Endothelial cell of umbilical vein (primary cell): ENCODE data around the gene DDX51. TPM values are rescaled to one million over a fixed set of nuclear protein-coding genes. Genes with fewer than 3 reads are reported as not detected.

Source experiments
- BruUV-seq: library from RNA; stranded (reverse); fragments of 400-500 nt; replicated peaks from 2 replicates; lab custom pipeline; 2021; lab: Mats Ljungman, UMichigan
- CTCF ChIA-PET: fragments of 300-600, 350-600 bp; sonication (Branson Sonifier 250); formaldehyde crosslinking; loops from one replicate; lab custom pipeline; 2021; ENCODE audit warnings: antibody characterized with exemption, inconsistent platforms; lab: Charles Lee
- POLR2A ChIA-PET: fragments of 300-600, 350-600 bp; sonication (Branson Sonifier 250); formaldehyde crosslinking; loops from one replicate; lab custom pipeline; 2021; ENCODE audit warnings: antibody characterized with exemption, inconsistent platforms; lab: Charles Lee
- DNase-seq: peaks from one replicate; pipeline ENCODE4 v3.0.0-alpha.2; 2011; ENCODE audit warnings: low read depth, low spot score
- FAIRE-seq: peaks from 2 replicates; lab custom pipeline; 2011; peaks lifted over from hg19 to GRCh38; lab: Jason Lieb, UNC
- H2AFZ ChIP-seq: 2 replicates; pipeline ENCODE4 v1.6.0; 2012; ENCODE audit warnings: low read depth, low read length, control low read depth, inconsistent platforms
- H3K27ac ChIP-seq: 2 replicates; pipeline ENCODE4 v1.5.1; 2011; ENCODE audit warnings: low read depth, mild to moderate bottlenecking, control low read depth, low read length, moderate library complexity; ENCODE audit not compliant: insufficient read depth
- H3K27me3 ChIP-seq, 2 experiments: 2 replicates each; pipeline versions ENCODE4 v1.6.0 to v1.6.1; 2011; ENCODE audit warnings: low read length in 2 of 2, mixed read lengths in 1 of 2; ENCODE audit not compliant: control insufficient read depth in 2 of 2, insufficient read depth in 2 of 2
- H3K36me3 ChIP-seq, 2 experiments: 2 replicates in 1 of 2; 3 replicates in 1 of 2; pipeline ENCODE4 v1.5.1; 2011; ENCODE audit warnings: low read length in 2 of 2, mild to moderate bottlenecking in 1 of 2, moderate library complexity in 1 of 2; ENCODE audit not compliant: control insufficient read depth in 2 of 2, insufficient read depth in 2 of 2; ENCODE audit errors: extremely low read depth in 1 of 2
- H3K4me1 ChIP-seq: 3 replicates; pipeline ENCODE4 v1.5.1; 2011; ENCODE audit warnings: mild to moderate bottlenecking, low read length; ENCODE audit not compliant: control insufficient read depth, insufficient read depth; ENCODE audit errors: extremely low read depth
- H3K4me2 ChIP-seq: 2 replicates; pipeline ENCODE4 v1.6.1; 2011; ENCODE audit warnings: low read length, control low read depth, mixed read lengths; ENCODE audit not compliant: insufficient read depth
- H3K4me3 ChIP-seq, 3 experiments: fragments of 200-600 bp in 1 of 3; sonication (generic), shearing (Covaris generic) in 1 of 3; replicated peaks in 1 of 3; 2 replicates each; pipeline ENCODE4 v1.5.1; 2011 to 2016; ENCODE audit warnings: control low read depth in 3 of 3, low read length in 3 of 3, mild to moderate bottlenecking in 2 of 3, inconsistent platforms in 1 of 3, low read depth in 1 of 3, moderate library complexity in 1 of 3; ENCODE audit not compliant: insufficient read depth in 1 of 3
- H3K79me2 ChIP-seq: 2 replicates; pipeline ENCODE4 v1.6.0; 2012; ENCODE audit warnings: low read length, inconsistent platforms; ENCODE audit not compliant: control insufficient read depth, insufficient read depth
- H3K9ac ChIP-seq: replicated peaks from 2 replicates; pipeline ENCODE3; 2011; ENCODE audit warnings: low read length, control low read depth; ENCODE audit not compliant: insufficient read depth; ENCODE audit errors: extremely low read depth
- H3K9me1 ChIP-seq: replicated peaks from 3 replicates; pipeline ENCODE4 v1.6.0; 2011; ENCODE audit warnings: mild to moderate bottlenecking, low read length; ENCODE audit not compliant: control insufficient read depth, insufficient read depth; ENCODE audit errors: extremely low read depth
- H3K9me3 ChIP-seq: replicated peaks from 2 replicates; pipeline ENCODE4 v1.5.1; 2012; ENCODE audit warnings: low read length, inconsistent platforms; ENCODE audit not compliant: control insufficient read depth, insufficient read depth
- H4K20me1 ChIP-seq: replicated peaks from 2 replicates; pipeline ENCODE3; 2011; ENCODE audit warnings: mild to moderate bottlenecking, low read length; ENCODE audit not compliant: control insufficient read depth, insufficient read depth; ENCODE audit errors: extremely low read depth
- EZH2 ChIP-seq: IDR thresholded peaks from 2 replicates; pipeline ENCODE4 v1.6.1; 2012; ENCODE audit warnings: borderline replicate concordance, low read depth, mild to moderate bottlenecking, moderate library complexity, low read length, inconsistent platforms; ENCODE audit not compliant: severe bottlenecking
- FOS ChIP-seq: IDR thresholded peaks from 2 replicates; pipeline ENCODE4 v1.6.1; 2011; ENCODE audit warnings: mild to moderate bottlenecking, low read length, moderate library complexity, borderline replicate concordance; ENCODE audit not compliant: insufficient read depth
- GATA2 ChIP-seq: IDR thresholded peaks from 2 replicates; pipeline ENCODE4 v1.7.0; 2011; ENCODE audit warnings: low read depth, mild to moderate bottlenecking, moderate library complexity, mixed read lengths, low read length; ENCODE audit not compliant: insufficient read length, insufficient read depth
- JUN ChIP-seq: IDR thresholded peaks from 2 replicates; pipeline ENCODE4 v1.6.1; 2011; ENCODE audit warnings: borderline replicate concordance, low read depth; ENCODE audit not compliant: insufficient read length, insufficient read depth
- POLR2A ChIP-seq: IDR thresholded peaks from 2 replicates; pipeline ENCODE4 v1.6.1; 2012; ENCODE audit warnings: low read depth, mild to moderate bottlenecking, control low read depth, low read length
- POLR2AphosphoS5 ChIP-seq: IDR thresholded peaks from 2 replicates; pipeline ENCODE4 v1.6.1; 2012; ENCODE audit warnings: low read depth, mild to moderate bottlenecking, control low read depth, low read length, moderate library complexity; ENCODE audit not compliant: insufficient read depth
- dilution Hi-C: fragments of 300-500 bp; cut with MboI; formaldehyde crosslinking; loops from one replicate; pipeline ENCODE4 v1.15.0; 2019; ENCODE audit warnings: low sequenced_read_pairs; ENCODE audit not compliant: extremely low pct_ligation_motif_present
- intact Hi-C: fragments of 100-400 bp; cut with micrococcal nuclease; formaldehyde crosslinking; loops from one replicate; pipeline ENCODE4 v1.10.0; 2022
- polyA plus RNA-seq, 4 experiments: library from polyadenylated mRNA; depleted of rRNA in 3 of 4; stranded (reverse) in 3 of 4; unstranded in 1 of 4; fragments of >200 nt; gene quantifications; 2 replicates each; pipeline versions ENCODE4 v1.2.1 to v1.2.3, GENCODE V29; 2011 to 2012; ENCODE audit warnings: missing spikeins in 1 of 4
- total RNA-seq: library from RNA; stranded (reverse); gene quantifications from 2 replicates; pipeline ENCODE4 v1.2.3, GENCODE V29; 2021
- TF ChIP-seq, protein P1 (sequence below): IDR thresholded peaks from 2 replicates; pipeline ENCODE4 v1.6.1; 2011; ENCODE audit not compliant: insufficient read depth, insufficient read length
- TF ChIP-seq, protein P2 (sequence below), 2 donors: IDR thresholded peaks; 1 replicate in 1 of 2; 2 replicates in 1 of 2; pipeline ENCODE4 v1.5.1; 2011; ENCODE audit warnings: low read length in 2 of 2, mild to moderate bottlenecking in 2 of 2, moderate library complexity in 2 of 2, control low read depth in 1 of 2, inconsistent platforms in 1 of 2, low read depth in 1 of 2; ENCODE audit not compliant: insufficient read depth in 1 of 2; ENCODE audit errors: extremely low read depth in 1 of 2

The DDX51 gene
- total and polyA plus RNA-seq, 2 donors (not counting 3 experiments of a cell fraction or from before 2014, with no cell fraction given), result 11.4 to 23.5 TPM

DNA sequence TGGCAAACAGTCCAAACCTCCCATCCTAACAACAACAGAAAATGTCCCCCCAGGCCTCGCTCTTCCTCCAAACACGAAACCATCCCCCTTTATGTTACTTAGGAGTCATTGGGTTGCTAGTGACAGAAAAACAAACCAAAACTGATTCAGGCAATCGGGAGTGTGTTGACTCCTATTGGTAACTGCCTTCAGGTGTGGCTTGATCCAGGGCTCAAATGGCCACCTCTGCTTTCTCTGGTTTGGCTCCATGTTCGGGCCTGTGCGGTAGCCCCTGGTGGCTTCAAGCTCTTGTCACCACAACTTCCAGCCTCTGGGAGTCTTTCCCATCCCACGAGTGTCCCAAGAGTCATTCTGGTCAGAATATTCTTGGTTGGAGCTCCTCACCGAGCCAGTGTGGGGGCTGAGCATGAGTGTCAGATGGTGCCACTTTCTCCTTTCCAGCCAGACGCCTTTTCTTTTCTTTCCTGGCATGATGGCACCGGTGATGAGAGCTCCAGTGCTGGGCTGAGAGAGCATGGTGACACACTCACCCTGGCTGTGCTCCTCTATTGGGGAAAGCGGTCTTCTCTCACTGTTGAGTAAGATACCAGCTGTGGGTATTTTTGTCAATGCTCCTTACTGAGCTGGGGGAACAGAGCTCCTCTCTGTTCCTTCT lies 38.7 kb upstream of the DDX51 start:
- H3K4me3 ChIP-seq, result no peak overlapping the region
- no peak overlapping the region for H3K27ac ChIP-seq
- no peak for FAIRE-seq
- intact Hi-C loops (no loop called here), dilution Hi-C loops (no loop called here)
- no peak for DNase-seq
- H3K9me1 ChIP-seq, result no peaks in the 10 kb centered on the region
- no peak overlapping the region for H2AFZ ChIP-seq
- no peaks in the 10 kb centered on the region for H4K20me1 ChIP-seq
- peaks cover 0 to 5% of the 10 kb centered on the region in 2 experiments for H3K27me3 ChIP-seq
- no TSS peak for BruUV-seq
- ChIA-PET POLR2A (no interaction called here), CTCF (interaction anchor here (1.0 kb wide), 1 partner anchor 29 kb away, joined by 5 read pairs; no protein-coding TSS in a partner anchor)
- no peak overlapping the region for H3K4me2 ChIP-seq
- no peaks in the 10 kb centered on the region for H3K9me3 ChIP-seq
- H3K79me2 ChIP-seq, result no peaks in the 10 kb centered on the region
- H3K4me1 ChIP-seq, result no peaks in the 10 kb centered on the region
- no peaks in the 10 kb centered on the region for H3K36me3 ChIP-seq
- TF ChIP-seq GATA2, result no peak
- TF ChIP-seq JUN, result no peak
- no peak for TF ChIP-seq EZH2
- no peak for TF ChIP-seq FOS
- no peak overlapping the region for H3K9ac ChIP-seq

DNA sequence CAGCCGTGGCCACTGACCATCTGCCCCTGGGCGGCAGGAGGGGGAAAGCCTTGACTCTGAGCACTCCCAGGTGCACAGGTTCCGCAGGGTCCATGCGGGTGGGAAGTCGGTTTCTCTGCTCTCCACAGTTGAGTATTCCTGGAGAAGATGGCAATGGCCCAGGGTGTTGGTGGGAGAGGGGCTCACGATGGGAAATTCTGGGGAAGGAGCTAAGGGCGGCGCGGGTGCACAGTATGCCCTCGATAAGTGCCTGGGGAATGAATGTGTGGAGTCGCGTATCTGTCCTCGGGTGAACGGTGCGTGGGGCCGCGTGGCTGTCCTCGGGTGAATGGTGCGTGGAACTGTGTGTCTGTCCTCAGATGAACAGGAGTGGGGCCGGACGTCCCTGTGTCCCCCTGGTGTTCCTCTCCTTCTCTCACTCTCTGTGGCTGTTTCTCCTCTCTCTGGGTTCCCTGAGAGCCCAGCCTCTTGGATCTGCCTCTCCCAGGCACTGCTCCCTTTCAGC lies 38.1 kb upstream of the DDX51 start:
- H3K27me3 ChIP-seq, result peaks cover 0 to 5% of the 10 kb centered on the region in 2 experiments
- no peaks in the 10 kb centered on the region for H3K9me3 ChIP-seq
- no peak for TF ChIP-seq POLR2AphosphoS5
- TF ChIP-seq, protein P1, sequence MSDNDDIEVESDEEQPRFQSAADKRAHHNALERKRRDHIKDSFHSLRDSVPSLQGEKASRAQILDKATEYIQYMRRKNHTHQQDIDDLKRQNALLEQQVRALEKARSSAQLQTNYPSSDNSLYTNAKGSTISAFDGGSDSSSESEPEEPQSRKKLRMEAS, result no peak
- TF ChIP-seq, protein P2, sequence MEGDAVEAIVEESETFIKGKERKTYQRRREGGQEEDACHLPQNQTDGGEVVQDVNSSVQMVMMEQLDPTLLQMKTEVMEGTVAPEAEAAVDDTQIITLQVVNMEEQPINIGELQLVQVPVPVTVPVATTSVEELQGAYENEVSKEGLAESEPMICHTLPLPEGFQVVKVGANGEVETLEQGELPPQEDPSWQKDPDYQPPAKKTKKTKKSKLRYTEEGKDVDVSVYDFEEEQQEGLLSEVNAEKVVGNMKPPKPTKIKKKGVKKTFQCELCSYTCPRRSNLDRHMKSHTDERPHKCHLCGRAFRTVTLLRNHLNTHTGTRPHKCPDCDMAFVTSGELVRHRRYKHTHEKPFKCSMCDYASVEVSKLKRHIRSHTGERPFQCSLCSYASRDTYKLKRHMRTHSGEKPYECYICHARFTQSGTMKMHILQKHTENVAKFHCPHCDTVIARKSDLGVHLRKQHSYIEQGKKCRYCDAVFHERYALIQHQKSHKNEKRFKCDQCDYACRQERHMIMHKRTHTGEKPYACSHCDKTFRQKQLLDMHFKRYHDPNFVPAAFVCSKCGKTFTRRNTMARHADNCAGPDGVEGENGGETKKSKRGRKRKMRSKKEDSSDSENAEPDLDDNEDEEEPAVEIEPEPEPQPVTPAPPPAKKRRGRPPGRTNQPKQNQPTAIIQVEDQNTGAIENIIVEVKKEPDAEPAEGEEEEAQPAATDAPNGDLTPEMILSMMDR (IDR thresholded peaks at IDR 0.05; ENCODE audit: extremely low read depth in 1 of 2, insufficient read depth in 1 of 2, low read depth in 1 of 2, low read length in 2 of 2), result no peak
- no peak for TF ChIP-seq POLR2A
- no peak for TF ChIP-seq EZH2
- no peak for TF ChIP-seq FOS
- H3K4me3 ChIP-seq, result no peak overlapping the region
- H3K9ac ChIP-seq, result no peak overlapping the region
- H4K20me1 ChIP-seq, result no peaks in the 10 kb centered on the region
- BruUV-seq, result no TSS peak
- no peaks in the 10 kb centered on the region for H3K36me3 ChIP-seq
- no peak overlapping the region for H3K4me2 ChIP-seq
- no peak overlapping the region for H3K27ac ChIP-seq
- H3K4me1 ChIP-seq, result no peaks in the 10 kb centered on the region
- dilution Hi-C loops (no loop called here), intact Hi-C loops (no loop called here)
- CTCF ChIA-PET, result no interaction called here
- no peaks in the 10 kb centered on the region for H3K9me1 ChIP-seq
- no peaks in the 10 kb centered on the region for H3K79me2 ChIP-seq
- POLR2A ChIA-PET, result no interaction called here
- no peak for FAIRE-seq
- H2AFZ ChIP-seq, result no peak overlapping the region
- no peak for DNase-seq
